ENCODE data around the gene CELA2B.

GRCh38 chr1:15439325-15439724, 36.6 kb upstream of the CELA2B start:
- TF ChIP-seq POLR2AphosphoS5 (IDR thresholded peaks at IDR 0.05) (no peak), POLR2A (IDR thresholded peaks at IDR 0.05; ENCODE audit: low read depth) (no peak), CTCF (IDR thresholded peaks at IDR 0.05) (no peak)

Measured in esophagus muscularis mucosa (tissue), 3 donors.